Urothelium cell line (cell line): ENCODE data around the gene SAMD4B.

Source experiments
- DNase-seq: peaks from one replicate; pipeline ENCODE4 v3.0.0; 2011; ENCODE audit warnings: low spot score, mixed read lengths
- FAIRE-seq: peaks from 2 replicates; lab custom pipeline; 2011; peaks lifted over from hg19 to GRCh38; lab: Jason Lieb, UNC

Gene SAMD4B

GRCh38 chr19:39386557-39386956 lies 44.3 kb downstream of the SAMD4B start:
- FAIRE-seq, result no peak
- no peak for DNase-seq

- DNase-seq (no peak), FAIRE-seq (peak; percentile 52)
Observed at GRCh38 chr19:39388657-39389056, 46.4 kb downstream of the SAMD4B start.

- no peak for DNase-seq
- FAIRE-seq, result no peak
Observed at GRCh38 chr19:39389631-39390414, 47.6 kb downstream of the SAMD4B start.

DNA sequence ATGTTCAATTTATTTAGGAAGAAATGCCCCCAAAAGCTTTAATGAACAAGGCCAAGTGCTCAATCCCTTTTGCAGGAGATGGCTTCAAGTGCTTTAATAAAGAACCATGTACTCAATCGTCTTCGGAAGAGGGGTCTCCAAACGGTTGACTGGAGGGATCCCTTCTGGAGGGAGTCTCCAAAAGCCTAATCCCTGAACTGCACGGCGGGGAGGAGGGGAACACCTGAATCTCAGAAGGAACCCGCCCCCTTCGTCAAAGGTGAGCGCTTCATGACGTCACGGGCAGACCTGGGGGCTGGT lies 48.2 kb downstream of the SAMD4B start:
- DNase-seq (no peak), FAIRE-seq (peak; percentile 42)

- FAIRE-seq, result peak; percentile 97
Observed at GRCh38 chr19:39390751-39391437, 48.7 kb downstream of the SAMD4B start, which contains the start of the genes MED29 and PAF1. Gene MED29 (plus strand): TSS chr19:39391378. CDS start chr19:39391423, 45 bp downstream. Gene PAF1 (minus strand): TSS chr19:39391106. CDS start chr19:39390864, 242 bp downstream.

DNA sequence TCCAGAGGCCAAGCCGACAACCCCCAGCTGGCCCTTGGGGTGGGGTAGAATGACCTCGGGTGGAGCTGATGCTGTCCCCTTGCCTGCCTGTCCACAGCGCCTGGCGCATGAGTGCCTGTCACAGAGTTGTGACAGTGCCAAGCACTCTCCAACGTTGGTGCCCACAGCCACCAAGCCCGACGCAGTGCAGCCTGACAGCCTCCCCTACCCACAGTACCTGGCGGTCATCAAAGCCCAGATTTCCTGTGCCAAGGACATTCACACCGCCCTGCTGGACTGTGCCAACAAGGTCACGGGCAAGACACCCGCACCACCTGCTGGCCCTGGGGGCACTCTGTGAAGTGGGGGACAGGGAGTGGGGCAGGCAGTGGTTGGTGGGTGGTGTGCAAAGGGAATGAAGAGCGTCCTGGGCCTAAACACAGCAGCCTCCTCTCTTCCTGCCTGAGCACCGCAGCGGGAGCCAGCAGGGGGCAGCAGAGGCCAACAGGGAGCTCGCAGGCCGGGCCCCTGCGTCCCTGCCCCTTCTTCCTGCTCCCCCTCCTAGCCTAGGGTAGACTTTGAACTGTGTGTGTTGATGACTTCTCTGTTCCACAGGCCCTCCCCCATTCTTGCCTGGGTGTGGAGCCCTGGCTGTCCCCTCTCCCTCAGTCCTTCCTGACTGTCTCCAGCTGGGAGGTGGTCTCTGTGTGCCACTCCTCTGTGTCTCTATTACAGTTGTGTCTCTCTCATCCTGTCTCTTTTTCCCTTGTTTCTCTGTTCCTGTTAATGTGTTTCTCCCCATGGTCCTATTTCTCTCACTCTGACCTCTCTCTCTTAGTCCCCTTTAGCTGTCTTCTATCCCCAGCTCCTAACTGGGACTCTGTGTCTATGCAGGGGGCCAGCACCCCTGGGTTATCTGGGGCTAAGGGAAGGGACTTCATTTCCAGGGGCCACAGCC lies 55.4 kb downstream of the SAMD4B start:
- DNase-seq, result peak; percentile 76
- FAIRE-seq, result no peak

More at GRCh38 chr19:39390751-39391437, 48.7 kb downstream of the SAMD4B start, which contains the start of the genes MED29 and PAF1:
- peak; percentile 99 for DNase-seq

- DNase-seq (no peak), FAIRE-seq (no peak)
Observed at GRCh38 chr19:39398297-39398864, 56.2 kb downstream of the SAMD4B start.

GRCh38 chr19:39399668-39400050 lies 57.4 kb downstream of the SAMD4B start:
- FAIRE-seq (no peak), DNase-seq (no peak)

DNA sequence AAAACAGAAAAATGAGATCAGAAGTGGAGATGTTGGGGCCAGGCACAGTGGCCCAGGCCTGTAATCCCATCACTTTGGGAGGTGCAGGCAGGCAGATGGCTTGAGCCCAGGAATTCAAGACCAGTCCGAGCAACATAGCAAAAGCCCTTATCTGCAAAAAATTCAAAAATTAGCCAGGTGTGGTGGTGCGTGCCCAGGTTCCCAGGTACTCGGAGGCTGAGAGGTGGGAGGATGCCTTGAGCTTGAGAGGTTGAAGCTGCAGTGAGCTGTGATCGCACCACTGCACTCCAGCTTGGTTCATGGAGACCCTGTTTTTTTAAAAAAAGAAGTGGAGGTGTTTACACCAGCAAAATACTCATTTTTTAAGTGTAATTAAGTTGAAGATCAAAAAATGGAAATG lies 57.8 kb downstream of the SAMD4B start:
- FAIRE-seq (no peak), DNase-seq (no peak)

GRCh38 chr19:39401070-39401548 lies 58.9 kb downstream of the SAMD4B start:
- FAIRE-seq (no peak), DNase-seq (no peak)

- FAIRE-seq (no peak), DNase-seq (no peak)
Observed at GRCh38 chr19:39401549-39402345, 59.5 kb downstream of the SAMD4B start.

DNA sequence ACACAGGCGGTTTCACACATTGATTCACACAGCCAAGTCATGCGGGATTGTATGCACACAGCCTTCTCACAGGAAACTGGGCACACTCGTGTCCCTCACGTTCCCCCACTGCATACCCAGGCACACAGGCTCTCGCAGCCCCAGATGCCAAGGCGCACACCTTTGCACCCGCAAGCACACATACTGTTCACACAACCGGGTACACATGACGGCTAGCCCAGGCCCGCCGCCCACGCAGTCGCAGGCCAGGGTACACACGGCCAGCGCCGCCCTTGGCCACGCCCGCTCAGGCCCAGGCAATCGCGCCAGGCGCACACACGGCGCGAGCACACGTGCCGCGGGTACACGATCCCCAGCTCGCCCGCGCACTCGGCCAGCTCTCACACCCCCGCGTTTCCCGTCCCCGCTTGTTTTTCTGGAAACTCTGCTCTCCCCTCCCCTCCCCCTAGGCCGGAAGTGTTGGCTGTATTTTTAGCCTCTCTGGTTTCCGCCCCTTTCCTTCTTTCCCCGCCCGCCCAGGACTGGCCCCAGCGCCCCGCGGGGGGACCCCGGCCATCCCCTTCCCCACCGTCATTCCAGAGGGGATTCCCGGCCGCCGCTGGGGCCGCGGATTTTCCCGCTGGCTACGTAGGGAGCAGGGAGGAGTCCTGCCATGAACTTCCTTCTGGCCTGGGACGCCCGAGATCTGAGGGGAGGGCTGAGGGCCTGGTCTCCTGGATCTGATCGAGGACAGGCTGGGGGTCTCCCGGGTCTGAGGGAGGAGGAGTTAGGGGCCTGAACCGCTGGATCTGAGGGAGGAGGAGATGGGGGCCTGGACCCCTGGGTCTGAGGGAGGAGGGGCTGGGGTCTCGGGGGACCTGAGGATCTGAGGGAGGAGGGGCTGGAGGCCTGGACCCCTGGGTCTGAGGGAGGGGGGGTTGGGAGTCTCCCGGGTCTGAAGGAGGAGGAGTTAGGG lies 60.4 kb downstream of the SAMD4B start:
- DNase-seq, result peak; percentile 80
- FAIRE-seq, result no peak

- DNase-seq (peak; percentile 87), FAIRE-seq (no peak)
Observed at GRCh38 chr19:39403331-39404312, 61.4 kb downstream of the SAMD4B start.

DNA sequence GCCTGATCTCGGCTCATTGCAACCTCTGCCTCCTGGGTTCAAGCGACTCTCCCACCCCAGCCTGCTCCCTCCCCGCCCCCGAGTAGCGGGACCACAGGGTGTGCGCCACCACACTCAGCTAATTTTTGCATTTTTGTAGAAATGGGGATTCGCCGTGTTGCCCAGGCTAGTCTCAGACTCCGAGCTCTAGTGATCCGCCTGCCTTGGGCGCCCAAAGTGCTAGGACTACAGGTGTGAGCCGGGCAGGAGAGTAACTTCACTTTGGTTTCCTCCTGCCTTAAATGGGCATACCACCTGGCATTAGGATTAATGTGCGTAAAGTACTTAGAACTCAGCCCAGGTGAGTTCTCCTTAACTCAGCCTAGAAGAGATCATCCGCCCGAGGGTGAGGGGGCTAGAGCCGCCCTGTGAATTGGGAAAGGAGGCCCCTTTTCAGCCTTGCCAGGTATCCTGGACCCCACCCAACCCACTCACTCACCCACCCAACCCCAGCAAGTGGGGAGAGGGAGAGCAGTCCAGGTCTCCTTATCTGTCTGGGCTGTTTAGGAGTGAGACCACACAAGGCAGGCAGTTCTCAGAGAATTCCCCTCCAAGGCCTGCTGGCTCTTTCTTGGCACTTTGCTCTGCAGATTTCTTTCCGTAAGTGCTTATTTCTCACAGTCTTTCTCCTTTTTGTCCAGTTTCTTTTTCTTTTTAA lies 63.2 kb downstream of the SAMD4B start:
- no peak for FAIRE-seq
- no peak for DNase-seq

GRCh38 chr19:39405958-39406655 lies 63.9 kb downstream of the SAMD4B start:
- FAIRE-seq, result no peak
- DNase-seq, result no peak
